WI38 (cell line): Measurements from ENCODE around the gene PCSK5.
"Not testable (repeated sequence)": the region's sequence is repeated elsewhere in the genome, so short reads cannot be mapped to it uniquely, and the experiment has no call there.

Experiments used
- H3K4me3 ChIP-seq: 2 replicates; pipeline ENCODE4 v1.5.1; 2011; ENCODE audit warnings: low read depth, mild to moderate bottlenecking, control low read depth, low read length
- CTCF ChIP-seq: IDR thresholded peaks from 2 replicates; pipeline ENCODE4 v1.5.1; 2012; ENCODE audit warnings: low read depth, mild to moderate bottlenecking, control low read depth, low read length

Gene PCSK5

GRCh38 chr9:75896193-75896592 is 5.7 kb downstream of the PCSK5 start:
- no peak for TF ChIP-seq CTCF
- H3K4me3 ChIP-seq, result no peak overlapping the region

GRCh38 chr9:75900893-75901524 is 10.5 kb downstream of the PCSK5 start:
- not testable (repeated sequence) for H3K4me3 ChIP-seq

- H3K4me3 ChIP-seq, result no peak overlapping the region
- no peak for TF ChIP-seq CTCF
Observed at GRCh38 chr9:75903785-75904360, 13.4 kb downstream of the PCSK5 start.

GRCh38 chr9:75904364-75904763 is 13.9 kb downstream of the PCSK5 start:
- no peak overlapping the region for H3K4me3 ChIP-seq
- no peak for TF ChIP-seq CTCF

- TF ChIP-seq CTCF, result no peak
- H3K4me3 ChIP-seq, result no peak overlapping the region
Observed at GRCh38 chr9:75906531-75906930, 16.1 kb downstream of the PCSK5 start.

GRCh38 chr9:75907329-75907728 is 16.9 kb downstream of the PCSK5 start:
- no peak overlapping the region for H3K4me3 ChIP-seq
- TF ChIP-seq CTCF, result no peak

- no peak for TF ChIP-seq CTCF
Observed at GRCh38 chr9:75907923-75908322, 17.4 kb downstream of the PCSK5 start.

GRCh38 chr9:75909776-75910175 is 19.3 kb downstream of the PCSK5 start:
- no peak for TF ChIP-seq CTCF
- no peak overlapping the region for H3K4me3 ChIP-seq

More at GRCh38 chr9:75907923-75908322, 17.4 kb downstream of the PCSK5 start:
- no peak overlapping the region for H3K4me3 ChIP-seq
